HepG2 (cell line): ENCODE data around the gene ENTPD1. TPM values are rescaled to one million over a fixed set of nuclear protein-coding genes. Genes with fewer than 3 reads are reported as not detected.
A peak's percentile ranks its signal among the peaks of the same experiment; 100 is the strongest.

Source experiments
- ARNT2 ChIP-seq: sonication (generic); formaldehyde crosslinking; IDR thresholded peaks from 2 replicates; pipeline ENCODE4 v1.8.0; 2022; ENCODE audit warnings: mild to moderate bottlenecking, low read depth, missing genetic modification reagents, moderate library complexity
- CREB3 ChIP-seq: sonication (generic); formaldehyde crosslinking; IDR thresholded peaks from 2 replicates; pipeline ENCODE4 v1.5.0; 2020; ENCODE audit warnings: missing genetic modification reagents
- DMAP1 ChIP-seq: IDR thresholded peaks from 2 replicates; pipeline ENCODE4 v1.6.1; 2016
- JARID2 ChIP-seq: sonication (generic); formaldehyde crosslinking; IDR thresholded peaks from 2 replicates; pipeline ENCODE4 v1.8.1; 2023; ENCODE audit warnings: missing genetic modification reagents, inconsistent platforms; ENCODE audit not compliant: insufficient replicate concordance
- KLF6 ChIP-seq: IDR thresholded peaks from 2 replicates; pipeline ENCODE4 v1.8.0; 2016; ENCODE audit warnings: missing biosample characterization, missing genetic modification reagents
- MED8 ChIP-seq: sonication (generic); formaldehyde crosslinking; IDR thresholded peaks from 2 replicates; pipeline ENCODE4 v1.8.1; 2023; ENCODE audit warnings: mild to moderate bottlenecking, missing genetic modification reagents; ENCODE audit not compliant: insufficient replicate concordance
- NPAS2 ChIP-seq: sonication (generic); formaldehyde crosslinking; IDR thresholded peaks from 2 replicates; pipeline ENCODE4 v1.8.0; 2022; ENCODE audit warnings: mild to moderate bottlenecking, missing genetic modification reagents, borderline replicate concordance
- POLR2G ChIP-seq: fragments of 200-400 bp; formaldehyde crosslinking; IDR thresholded peaks from 2 replicates; pipeline ENCODE4 v1.6.1; 2018; ENCODE audit warnings: mild to moderate bottlenecking, low read depth, low read length, moderate library complexity
- SNRNP70 ChIP-seq: fragments of 200-400 bp; formaldehyde crosslinking; IDR thresholded peaks from 2 replicates; pipeline ENCODE4 v1.6.1; 2017; ENCODE audit warnings: mild to moderate bottlenecking, low read depth, low read length, moderate library complexity
- SP1 ChIP-seq, 2 experiments: fragments of 450-650 bp in 1 of 2; sonication (generic) in 1 of 2; formaldehyde crosslinking in 1 of 2; IDR thresholded peaks; 2 replicates each; pipeline versions ENCODE4 v1.4.0 to v1.6.1; 2016 to 2020; ENCODE audit warnings: missing genetic modification reagents in 1 of 2
- TCF7 ChIP-seq: sonication (generic); IDR thresholded peaks from 2 replicates; pipeline ENCODE4 v1.6.1; 2016; ENCODE audit warnings: antibody characterized with exemption, low read depth
- TFE3 ChIP-seq: IDR thresholded peaks from 2 replicates; pipeline ENCODE4 v1.6.1; 2016
- THRA ChIP-seq: sonication (generic); formaldehyde crosslinking; IDR thresholded peaks from 2 replicates; pipeline ENCODE4 v1.4.0; 2020; ENCODE audit warnings: missing genetic modification reagents, borderline replicate concordance
- ZBTB42 ChIP-seq: sonication (generic); formaldehyde crosslinking; IDR thresholded peaks from 2 replicates; pipeline ENCODE4 v1.5.0; 2020; ENCODE audit warnings: mild to moderate bottlenecking, missing genetic modification reagents
- ZNF101 ChIP-seq: sonication (generic); formaldehyde crosslinking; IDR thresholded peaks from 2 replicates; pipeline ENCODE4 v1.4.0; 2020; ENCODE audit warnings: mild to moderate bottlenecking, low read depth, missing genetic modification reagents, borderline replicate concordance
- ZNF605 ChIP-seq: sonication (generic); formaldehyde crosslinking; IDR thresholded peaks from 2 replicates; pipeline ENCODE4 v1.8.0; 2022; ENCODE audit warnings: mild to moderate bottlenecking, missing genetic modification reagents
- ZNF616 ChIP-seq: sonication (generic); formaldehyde crosslinking; IDR thresholded peaks from 2 replicates; pipeline ENCODE4 v1.5.0; 2020; ENCODE audit warnings: low read depth, mild to moderate bottlenecking, missing genetic modification reagents
- ZNF737 ChIP-seq: sonication (generic); formaldehyde crosslinking; IDR thresholded peaks from 2 replicates; pipeline ENCODE4 v1.5.0; 2020; ENCODE audit warnings: missing genetic modification reagents, mild to moderate bottlenecking, borderline replicate concordance
- ZNF746 ChIP-seq: sonication (generic); formaldehyde crosslinking; IDR thresholded peaks from 2 replicates; pipeline ENCODE4 v1.8.0; 2022; ENCODE audit warnings: mild to moderate bottlenecking, missing genetic modification reagents
- ZNF841 ChIP-seq: sonication (generic); formaldehyde crosslinking; IDR thresholded peaks from 2 replicates; pipeline ENCODE4 v1.8.1; 2023; ENCODE audit warnings: missing genetic modification reagents, borderline replicate concordance
- polyA plus RNA-seq, 8 experiments: library from polyadenylated mRNA; depleted of rRNA in 3 of 8; stranded (reverse) in 7 of 8; unstranded in 1 of 8; fragments of >200 nt; fragmentation: Illumina TruSeq in 4 of 8; extraction: Trizol in 4 of 8; gene quantifications; 2 replicates each; pipeline versions ENCODE4 v1.2.1 to v1.2.3, GENCODE V29; 2011 to 2016; ENCODE audit warnings: low read depth in 4 of 8, missing spikeins in 1 of 8, mixed read lengths in 1 of 8; ENCODE audit not compliant: insufficient read depth in 1 of 8
- total RNA-seq, 5 experiments: library from RNA; depleted of rRNA; stranded (reverse); fragments of >200 nt; fragmentation: Illumina TruSeq; extraction: Trizol; gene quantifications; 2 replicates each; pipeline ENCODE4 v1.2.3, GENCODE V29; 2016; ENCODE audit warnings: low read depth in 1 of 5
- TF ChIP-seq, protein P1 (sequence below): IDR thresholded peaks from 2 replicates; pipeline ENCODE4 v1.6.1; 2016; ENCODE audit warnings: low read depth, borderline replicate concordance
- TF ChIP-seq, protein P2 (sequence below): sonication (generic); formaldehyde crosslinking; IDR thresholded peaks from 2 replicates; pipeline ENCODE4 v1.8.1; 2022; ENCODE audit warnings: low read depth, mild to moderate bottlenecking, missing genetic modification reagents
- TF ChIP-seq, protein P3 (sequence below): IDR thresholded peaks from 2 replicates; pipeline ENCODE4 v1.6.1; 2016; ENCODE audit warnings: missing compliant biosample characterization, missing genetic modification reagents, borderline replicate concordance

The ENTPD1 gene
- total and polyA plus RNA-seq, 2 of the 13 experiments (the other 11 are each of a cell fraction or from before 2014, with no cell fraction given) = 0.07 TPM

DNA sequence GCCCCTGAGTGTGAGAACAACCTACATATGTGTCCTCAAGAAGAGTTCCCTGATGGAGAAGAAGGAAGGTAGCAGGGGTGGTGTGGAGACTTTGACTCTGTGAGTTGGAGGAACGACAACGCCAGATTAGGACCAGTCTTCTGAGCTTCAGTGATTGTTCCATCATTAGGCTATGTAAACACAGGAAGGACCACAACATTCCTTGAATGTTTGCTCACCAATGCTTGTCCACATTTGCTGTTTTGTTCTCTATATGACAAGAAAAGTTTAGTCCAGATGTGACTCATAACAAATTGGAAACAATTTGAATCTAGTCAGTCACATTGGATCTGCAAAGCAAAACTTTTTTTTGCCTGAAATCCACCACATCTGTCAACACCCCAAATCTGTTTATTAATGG, 62.7 kb downstream of the ENTPD1 start (continued):
- no peak for TF ChIP-seq ZNF841
- TF ChIP-seq MED8 = no peak
- TF ChIP-seq, protein P1, sequence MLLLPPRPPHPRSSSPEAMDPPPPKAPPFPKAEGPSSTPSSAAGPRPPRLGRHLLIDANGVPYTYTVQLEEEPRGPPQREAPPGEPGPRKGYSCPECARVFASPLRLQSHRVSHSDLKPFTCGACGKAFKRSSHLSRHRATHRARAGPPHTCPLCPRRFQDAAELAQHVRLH (CRISPR knock-in tag) = no peak
- no peak for TF ChIP-seq DMAP1 (CRISPR knock-in tag)
- no peak for TF ChIP-seq ZNF101
- no peak for TF ChIP-seq TFE3 (CRISPR knock-in tag)
- TF ChIP-seq ZNF616 (CRISPR knock-in tag) = no peak
- no peak for TF ChIP-seq CREB3 (CRISPR knock-in tag)
- TF ChIP-seq ZNF746 (CRISPR knock-in tag) = no peak
- no peak for TF ChIP-seq THRA (CRISPR knock-in tag)
- TF ChIP-seq KLF6 (CRISPR knock-in tag) = no peak
- no peak for TF ChIP-seq JARID2 (CRISPR knock-in tag)
- no peak for TF ChIP-seq ZNF605 (CRISPR knock-in tag)
- TF ChIP-seq ZBTB42 (CRISPR knock-in tag) = no peak
- TF ChIP-seq ZNF737 (CRISPR knock-in tag) = no peak
- TF ChIP-seq NPAS2 (CRISPR knock-in tag) = no peak
- TF ChIP-seq, protein P2, sequence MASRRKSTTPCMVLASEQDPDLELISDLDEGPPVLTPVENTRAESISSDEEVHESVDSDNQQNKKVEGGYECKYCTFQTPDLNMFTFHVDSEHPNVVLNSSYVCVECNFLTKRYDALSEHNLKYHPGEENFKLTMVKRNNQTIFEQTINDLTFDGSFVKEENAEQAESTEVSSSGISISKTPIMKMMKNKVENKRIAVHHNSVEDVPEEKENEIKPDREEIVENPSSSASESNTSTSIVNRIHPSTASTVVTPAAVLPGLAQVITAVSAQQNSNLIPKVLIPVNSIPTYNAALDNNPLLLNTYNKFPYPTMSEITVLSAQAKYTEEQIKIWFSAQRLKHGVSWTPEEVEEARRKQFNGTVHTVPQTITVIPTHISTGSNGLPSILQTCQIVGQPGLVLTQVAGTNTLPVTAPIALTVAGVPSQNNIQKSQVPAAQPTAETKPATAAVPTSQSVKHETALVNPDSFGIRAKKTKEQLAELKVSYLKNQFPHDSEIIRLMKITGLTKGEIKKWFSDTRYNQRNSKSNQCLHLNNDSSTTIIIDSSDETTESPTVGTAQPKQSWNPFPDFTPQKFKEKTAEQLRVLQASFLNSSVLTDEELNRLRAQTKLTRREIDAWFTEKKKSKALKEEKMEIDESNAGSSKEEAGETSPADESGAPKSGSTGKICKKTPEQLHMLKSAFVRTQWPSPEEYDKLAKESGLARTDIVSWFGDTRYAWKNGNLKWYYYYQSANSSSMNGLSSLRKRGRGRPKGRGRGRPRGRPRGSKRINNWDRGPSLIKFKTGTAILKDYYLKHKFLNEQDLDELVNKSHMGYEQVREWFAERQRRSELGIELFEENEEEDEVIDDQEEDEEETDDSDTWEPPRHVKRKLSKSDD (CRISPR knock-in tag) = no peak
- no peak for TF ChIP-seq ARNT2 (CRISPR knock-in tag)
- TF ChIP-seq, protein P3, sequence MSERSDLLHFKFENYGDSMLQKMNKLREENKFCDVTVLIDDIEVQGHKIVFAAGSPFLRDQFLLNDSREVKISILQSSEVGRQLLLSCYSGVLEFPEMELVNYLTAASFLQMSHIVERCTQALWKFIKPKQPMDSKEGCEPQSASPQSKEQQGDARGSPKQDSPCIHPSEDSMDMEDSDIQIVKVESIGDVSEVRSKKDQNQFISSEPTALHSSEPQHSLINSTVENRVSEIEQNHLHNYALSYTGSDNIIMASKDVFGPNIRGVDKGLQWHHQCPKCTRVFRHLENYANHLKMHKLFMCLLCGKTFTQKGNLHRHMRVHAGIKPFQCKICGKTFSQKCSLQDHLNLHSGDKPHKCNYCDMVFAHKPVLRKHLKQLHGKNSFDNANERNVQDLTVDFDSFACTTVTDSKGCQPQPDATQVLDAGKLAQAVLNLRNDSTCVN (CRISPR knock-in tag) = no peak
- no peak for TF ChIP-seq SNRNP70
- TF ChIP-seq POLR2G = no peak
- TF ChIP-seq TCF7 = 0 out of 2 replicates have a peak, but pooled peaks have one; percentile 17
- TF ChIP-seq SP1 (IDR thresholded peaks at IDR 0.05) = no peak
- no peak for TF ChIP-seq SP1 (CRISPR knock-in tag; IDR thresholded peaks at IDR 0.05)
